GDM1 (cell line): ENCODE measurements around the gene PTPRM.
A peak's percentile ranks its signal among the peaks of the same experiment; 100 is the strongest.

Experiments used
- DNase-seq: peaks from one replicate; lab custom pipeline; 2025; lab: John Stamatoyannopoulos, UW

Gene PTPRM

GRCh38 chr18:7671105-7671504 is 104.0 kb downstream of the PTPRM start:
- no peak for DNase-seq

GRCh38 chr18:7676253-7676873 is 109.2 kb downstream of the PTPRM start:
- no peak for DNase-seq

- DNase-seq: no peak
These were observed 109.9 kb downstream of the PTPRM start for GRCh38 chr18:7677001-7677400.

GRCh38 chr18:7677424-7677823 is 110.3 kb downstream of the PTPRM start:
- DNase-seq: no peak

GRCh38 chr18:7678389-7678788 is 111.3 kb downstream of the PTPRM start:
- no peak for DNase-seq

- peak; percentile 53 for DNase-seq
These were observed 111.7 kb downstream of the PTPRM start for GRCh38 chr18:7678801-7679200.

GRCh38 chr18:7681298-7681697 is 114.2 kb downstream of the PTPRM start:
- no peak for DNase-seq

- DNase-seq: no peak
These were observed 115.2 kb downstream of the PTPRM start for GRCh38 chr18:7682321-7682720.

- DNase-seq: no peak
These were observed 116.6 kb downstream of the PTPRM start for GRCh38 chr18:7683753-7684152.

GRCh38 chr18:7684357-7684756 is 117.2 kb downstream of the PTPRM start:
- no peak for DNase-seq

- DNase-seq: no peak
These were observed 117.8 kb downstream of the PTPRM start for GRCh38 chr18:7684966-7685365.

- DNase-seq: no peak
These were observed 119.2 kb downstream of the PTPRM start for GRCh38 chr18:7686278-7686677.

- no peak for DNase-seq
These were observed 121.5 kb downstream of the PTPRM start for GRCh38 chr18:7688580-7688979.

- DNase-seq: no peak
These were observed 124.1 kb downstream of the PTPRM start for GRCh38 chr18:7691206-7691605.

- no peak for DNase-seq
These were observed 129.7 kb downstream of the PTPRM start for GRCh38 chr18:7696780-7697179.

- DNase-seq: no peak
These were observed 130.2 kb downstream of the PTPRM start for GRCh38 chr18:7697306-7697705.

GRCh38 chr18:7711495-7711894 is 144.4 kb downstream of the PTPRM start:
- DNase-seq: no peak

GRCh38 chr18:7720395-7720794 is 153.3 kb downstream of the PTPRM start:
- DNase-seq: no peak

- DNase-seq: no peak
These were observed 154.4 kb downstream of the PTPRM start for GRCh38 chr18:7721532-7721931.

- DNase-seq: no peak
These were observed 155.8 kb downstream of the PTPRM start for GRCh38 chr18:7722955-7723354.

GRCh38 chr18:7723558-7723957 is 156.4 kb downstream of the PTPRM start:
- no peak for DNase-seq

- DNase-seq: no peak
These were observed 158.4 kb downstream of the PTPRM start for GRCh38 chr18:7725473-7725872.

GRCh38 chr18:7725897-7726296 is 158.8 kb downstream of the PTPRM start:
- DNase-seq: no peak

- DNase-seq: no peak
These were observed 159.4 kb downstream of the PTPRM start for GRCh38 chr18:7726522-7726921.
